Karpas-422 (cell line): ENCODE data around the gene PNPO. TPM values are rescaled to one million over a fixed set of nuclear protein-coding genes. Genes with fewer than 3 reads are reported as not detected.

Source experiments
- DNase-seq: peaks from one replicate; pipeline ENCODE4 v3.0.0-alpha.2; 2015
- H2AFZ ChIP-seq: fragments of 200-600 bp; sonication (generic); 2 replicates; pipeline ENCODE4 v1.6.1; 2014; ENCODE audit warnings: antibody characterized with exemption, low read length, mixed read lengths
- H3K27ac ChIP-seq: fragments of 200-600 bp; sonication (generic); 2 replicates; pipeline ENCODE4 v1.5.1; 2014; ENCODE audit warnings: mild to moderate bottlenecking, low read length, moderate library complexity
- H3K27me3 ChIP-seq: fragments of 200-600 bp; sonication (generic); 2 replicates; pipeline ENCODE4 v1.6.1; 2014; ENCODE audit warnings: low read length, mixed read lengths
- H3K36me3 ChIP-seq: fragments of 200-600 bp; sonication (generic); 2 replicates; pipeline ENCODE4 v1.6.1; 2014; ENCODE audit warnings: low read length, mixed read lengths; ENCODE audit not compliant: insufficient read depth
- H3K4me1 ChIP-seq: fragments of 200-600 bp; sonication (generic); 2 replicates; pipeline ENCODE4 v1.6.1; 2014; ENCODE audit warnings: mild to moderate bottlenecking, low read length, mixed read lengths
- H3K4me2 ChIP-seq: fragments of 200-600 bp; sonication (generic); 2 replicates; pipeline ENCODE4 v1.6.1; 2014; ENCODE audit warnings: low read length, low read depth, mild to moderate bottlenecking; ENCODE audit not compliant: poor library complexity, severe bottlenecking
- H3K4me3 ChIP-seq: fragments of 200-600 bp; sonication (generic); 2 replicates; pipeline ENCODE4 v1.5.1; 2014; ENCODE audit warnings: mild to moderate bottlenecking, antibody characterized with exemption, low read length, mixed read lengths
- H3K79me2 ChIP-seq: fragments of 200-600 bp; sonication (generic); 2 replicates; pipeline ENCODE4 v1.6.1; 2014; ENCODE audit warnings: mild to moderate bottlenecking, low read length, mixed read lengths
- H3K9ac ChIP-seq: fragments of 200-600 bp; sonication (generic); 2 replicates; pipeline ENCODE4 v1.6.0; 2014; ENCODE audit warnings: low read length
- H3K9me2 ChIP-seq: fragments of 200-600 bp; sonication (generic), shearing (Covaris generic); replicated peaks from 2 replicates; pipeline ENCODE4 v1.6.0; 2014; ENCODE audit warnings: mild to moderate bottlenecking, low read length, moderate library complexity; ENCODE audit not compliant: insufficient read depth
- H3K9me3 ChIP-seq: fragments of 300-700, 200-600 bp; sonication (generic); 2 replicates; pipeline ENCODE4 v1.6.1; 2014; ENCODE audit warnings: low read length, mixed read lengths
- H4K20me1 ChIP-seq: fragments of 200-600 bp; sonication (generic); 2 replicates; pipeline ENCODE4 v1.6.1; 2014; ENCODE audit warnings: mild to moderate bottlenecking, antibody characterized with exemption, low read length, low read depth; ENCODE audit not compliant: insufficient read depth
- total RNA-seq: library from RNA; depleted of rRNA; stranded (reverse); fragments of >200 nt; shearing (Covaris generic); gene quantifications from 2 replicates; pipeline ENCODE4 v1.2.3, GENCODE V29; 2014; ENCODE audit warnings: low replicate concordance

The PNPO gene
- total RNA-seq, 1 experiment from 2014 or later, result 26.8 TPM

GRCh38 chr17:47935961-47936360 is 5.4 kb upstream of the PNPO start:
- H4K20me1 ChIP-seq, result no peaks in the 10 kb centered on the region
- H3K27ac ChIP-seq, result no peak overlapping the region
- no peaks in the 10 kb centered on the region for H3K9me3 ChIP-seq
- no peak overlapping the region for H3K9ac ChIP-seq
- no peaks in the 10 kb centered on the region for H3K27me3 ChIP-seq
- H2AFZ ChIP-seq, result no peak overlapping the region
- DNase-seq, result no peak
- H3K4me3 ChIP-seq, result no peak overlapping the region
- no peaks in the 10 kb centered on the region for H3K79me2 ChIP-seq
- H3K9me2 ChIP-seq, result no peaks in the 10 kb centered on the region
- H3K4me1 ChIP-seq, result peaks cover 13% of the 10 kb centered on the region
- H3K4me2 ChIP-seq, result no peak overlapping the region
- H3K36me3 ChIP-seq, result no peaks in the 10 kb centered on the region

GRCh38 chr17:47937941-47938340 is 3.4 kb upstream of the PNPO start:
- Histone ChIP-seq H3K79me2 (peaks cover 8% of the 10 kb centered on the region), H4K20me1 (no peaks in the 10 kb centered on the region), H3K36me3 (no peaks in the 10 kb centered on the region), H3K9me3 (no peaks in the 10 kb centered on the region), H2AFZ (no peak overlapping the region), H3K4me2 (no peak overlapping the region), H3K9me2 (no peaks in the 10 kb centered on the region), H3K27ac (no peak overlapping the region), H3K4me1 (peaks cover 25% of the 10 kb centered on the region), H3K9ac (no peak overlapping the region), H3K27me3 (no peaks in the 10 kb centered on the region), H3K4me3 (no peak overlapping the region)
- no peak for DNase-seq

DNA sequence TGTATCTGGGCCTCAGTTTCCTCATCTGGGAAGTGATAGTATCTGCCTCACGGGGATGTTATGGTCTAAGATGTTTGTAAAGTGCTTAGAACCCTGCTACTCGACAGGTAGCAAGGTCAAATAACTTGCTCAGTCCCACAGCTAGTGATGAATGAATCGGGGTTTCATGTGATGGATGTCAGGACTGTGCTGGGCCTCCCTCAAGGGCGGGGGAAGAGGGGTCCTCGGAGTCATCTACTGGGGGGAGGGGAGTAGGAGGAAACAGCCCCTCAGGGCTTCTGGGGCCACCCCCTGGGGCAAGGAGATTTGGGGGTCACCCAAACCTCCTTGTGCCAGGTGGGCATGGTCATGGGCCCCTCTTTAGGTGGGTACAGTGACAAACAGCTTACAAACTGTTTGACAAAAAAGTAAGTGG is 732 bp downstream of the PNPO start:
- H2AFZ ChIP-seq, result no peak overlapping the region
- no peaks in the 10 kb centered on the region for H3K9me3 ChIP-seq
- peak overlapping the region; percentile 64 for H3K27ac ChIP-seq
- H3K36me3 ChIP-seq, result no peaks in the 10 kb centered on the region
- DNase-seq, result peak; percentile 65
- no peaks in the 10 kb centered on the region for H3K27me3 ChIP-seq
- peak overlapping the region; percentile 81 for H3K9ac ChIP-seq
- peaks cover 8% of the 10 kb centered on the region for H3K79me2 ChIP-seq
- H3K9me2 ChIP-seq, result no peaks in the 10 kb centered on the region
- H3K4me3 ChIP-seq, result peak overlapping the region; percentile 68
- H3K4me1 ChIP-seq, result peaks cover 36% of the 10 kb centered on the region
- H3K4me2 ChIP-seq, result peak overlapping the region; percentile 87
- no peaks in the 10 kb centered on the region for H4K20me1 ChIP-seq

GRCh38 chr17:47942568-47942967 is 1.2 kb downstream of the PNPO start:
- no peak for DNase-seq
- peak overlapping the region; percentile 68 for H3K4me3 ChIP-seq
- peaks cover 8% of the 10 kb centered on the region for H3K79me2 ChIP-seq
- H4K20me1 ChIP-seq, result no peaks in the 10 kb centered on the region
- peak overlapping the region; percentile 64 for H3K27ac ChIP-seq
- H3K9ac ChIP-seq, result peak overlapping the region; percentile 81
- H3K4me1 ChIP-seq, result peaks cover 37% of the 10 kb centered on the region
- no peaks in the 10 kb centered on the region for H3K9me2 ChIP-seq
- no peaks in the 10 kb centered on the region for H3K36me3 ChIP-seq
- no peak overlapping the region for H2AFZ ChIP-seq
- H3K4me2 ChIP-seq, result peak overlapping the region; percentile 87
- no peaks in the 10 kb centered on the region for H3K27me3 ChIP-seq
- H3K9me3 ChIP-seq, result no peaks in the 10 kb centered on the region

DNA sequence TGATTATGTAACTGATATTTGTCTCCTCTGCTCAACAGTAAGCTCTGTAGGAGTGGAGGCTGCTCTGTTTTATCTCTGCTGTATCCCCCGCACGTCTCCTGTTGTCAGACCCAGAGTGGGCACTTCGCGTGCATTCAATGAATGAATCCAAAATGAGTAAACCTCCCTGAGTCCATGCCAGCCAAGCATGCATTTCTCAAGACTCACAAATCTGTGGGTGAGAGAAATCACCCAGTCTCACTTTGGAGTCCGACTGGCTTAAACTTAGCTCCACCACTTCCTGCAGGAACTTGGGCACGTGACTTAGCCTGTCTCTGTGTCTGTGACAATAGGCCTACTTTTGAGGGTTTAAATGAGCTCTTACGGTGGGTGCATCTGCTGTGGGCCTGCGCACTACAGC is 3.7 kb downstream of the PNPO start:
- peaks cover 8% of the 10 kb centered on the region for H3K79me2 ChIP-seq
- no peak overlapping the region for H3K27ac ChIP-seq
- H3K4me1 ChIP-seq, result peaks cover 54% of the 10 kb centered on the region
- DNase-seq, result no peak
- no peak overlapping the region for H3K9ac ChIP-seq
- no peak overlapping the region for H3K4me3 ChIP-seq
- no peaks in the 10 kb centered on the region for H3K9me3 ChIP-seq
- no peaks in the 10 kb centered on the region for H4K20me1 ChIP-seq
- no peaks in the 10 kb centered on the region for H3K9me2 ChIP-seq
- no peaks in the 10 kb centered on the region for H3K27me3 ChIP-seq
- no peak overlapping the region for H3K4me2 ChIP-seq
- no peaks in the 10 kb centered on the region; the same call in 1 of the 2 replicates for H3K36me3 ChIP-seq
- H2AFZ ChIP-seq, result no peak overlapping the region

- Histone ChIP-seq H2AFZ (no peak overlapping the region), H3K4me3 (no peak overlapping the region), H3K9me2 (no peaks in the 10 kb centered on the region), H3K27me3 (no peaks in the 10 kb centered on the region), H3K4me2 (no peak overlapping the region), H3K9me3 (no peaks in the 10 kb centered on the region), H4K20me1 (no peaks in the 10 kb centered on the region), H3K4me1 (peaks cover 54% of the 10 kb centered on the region), H3K9ac (no peak overlapping the region), H3K27ac (no peak overlapping the region), H3K36me3 (no peaks in the 10 kb centered on the region; the same call in 1 of the 2 replicates), H3K79me2 (peaks cover 8% of the 10 kb centered on the region)
- no peak for DNase-seq
Measured at GRCh38 chr17:47945529-47946508, 4.4 kb downstream of the PNPO start.

DNA sequence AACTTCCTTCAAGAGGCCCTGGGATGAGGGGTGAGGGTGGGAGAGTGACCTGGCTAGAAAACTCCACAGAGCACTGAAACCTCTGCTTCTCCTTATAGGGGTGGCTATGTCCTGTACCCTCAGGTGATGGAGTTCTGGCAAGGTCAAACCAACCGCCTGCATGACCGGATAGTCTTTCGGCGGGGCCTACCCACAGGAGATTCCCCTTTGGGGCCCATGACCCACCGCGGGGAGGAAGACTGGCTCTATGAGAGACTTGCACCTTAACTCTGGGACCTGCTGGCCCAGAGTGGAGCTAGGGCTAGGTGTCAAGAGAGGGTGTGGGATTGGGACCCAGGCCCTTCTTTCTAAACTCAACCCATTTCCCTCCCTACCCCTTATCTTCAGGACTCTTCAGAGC is 5.1 kb downstream of the PNPO start:
- Histone ChIP-seq H3K4me1 (peaks cover 58% of the 10 kb centered on the region), H3K4me3 (no peak overlapping the region), H3K9me3 (no peaks in the 10 kb centered on the region), H3K27me3 (no peaks in the 10 kb centered on the region), H4K20me1 (no peaks in the 10 kb centered on the region), H3K36me3 (no peaks in the 10 kb centered on the region; the same call in 1 of the 2 replicates), H3K9ac (no peak overlapping the region), H3K9me2 (no peaks in the 10 kb centered on the region), H3K27ac (no peak overlapping the region), H3K79me2 (peaks cover 8% of the 10 kb centered on the region), H2AFZ (no peak overlapping the region), H3K4me2 (no peak overlapping the region)
- no peak for DNase-seq

DNA sequence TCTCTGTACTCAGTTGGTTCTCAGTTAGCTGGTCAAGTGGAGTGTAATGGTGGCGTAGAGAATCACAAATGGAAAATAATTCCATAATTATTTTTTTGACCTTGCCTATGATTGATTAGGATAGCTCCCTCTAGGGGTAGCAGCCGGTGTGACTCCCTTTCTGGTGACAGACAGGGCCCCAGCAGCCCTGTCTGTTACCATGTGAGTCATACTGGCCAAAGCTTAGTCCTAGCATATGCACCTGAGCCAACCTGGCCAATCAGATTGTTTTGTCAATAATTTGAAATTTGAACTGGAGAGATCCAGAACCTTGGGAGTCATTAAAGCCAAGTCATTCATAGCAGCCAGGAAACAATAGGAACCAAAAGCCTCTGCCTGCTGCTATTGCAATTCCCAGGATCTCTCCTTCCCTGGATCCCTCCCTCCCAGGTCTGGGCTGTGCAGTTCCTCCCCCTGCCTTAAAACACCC is 5.6 kb downstream of the PNPO start:
- H3K27me3 ChIP-seq, result no peaks in the 10 kb centered on the region
- H3K4me1 ChIP-seq, result peaks cover 62% of the 10 kb centered on the region
- peak; percentile 92 for DNase-seq
- peaks cover 7% of the 10 kb centered on the region for H3K79me2 ChIP-seq
- H4K20me1 ChIP-seq, result no peaks in the 10 kb centered on the region
- H3K4me2 ChIP-seq, result no peak overlapping the region
- H3K27ac ChIP-seq, result no peak overlapping the region
- no peak overlapping the region for H3K4me3 ChIP-seq
- H3K9ac ChIP-seq, result no peak overlapping the region
- H2AFZ ChIP-seq, result no peak overlapping the region
- H3K9me2 ChIP-seq, result no peaks in the 10 kb centered on the region
- H3K9me3 ChIP-seq, result no peaks in the 10 kb centered on the region
- H3K36me3 ChIP-seq, result no peaks in the 10 kb centered on the region; the same call in 1 of the 2 replicates
